Heart left ventricle (tissue), 13 donors: ENCODE measurements around the gene TANGO6.

Source experiments
- POLR2A ChIP-seq, 2 donors: fragments of 450-650 bp; IDR thresholded peaks; one replicate each; pipeline ENCODE4 v1.6.1; 2017; ENCODE audit warnings: antibody characterized with exemption in 2 of 2, mild to moderate bottlenecking in 2 of 2, moderate library complexity in 2 of 2
- TF ChIP-seq, protein P1 (sequence below), 12 donors: fragments of 200-600 bp; sonication (generic) in 4 of 12; IDR thresholded peaks; one replicate each; pipeline versions ENCODE4 v1.5.0 to v1.8.0; 2018 to 2022; ENCODE audit warnings: antibody characterized with exemption in 12 of 12, mild to moderate bottlenecking in 5 of 12
- donor health status: ischemic (EF 13 %, LVEDD 7.1; RV severe dilation, severe dysfunction).
- donor health status: DM: no; HTN: yes; CAD: no.
- donor health status: DM: no; HTN: no; CAD: no.
- donor health status: ischemic (EF 25% LVEDD 6.9; RV normal size, moderate dysfunction).
- donor health status: ischemic (EF 25% LVEDD 5.7; RV mildly dilated, moderate dysfunction).
- donor health status: ischemic (EF 35%, LVEDD 5.7; RV mildly dilated, moderate dysfunction).
- donor health status: nonischemic (EF 11% LVEDD 7.7; RV severe dilation, severe dysfunction).
- donor health status: DM: yes; HTN: yes; CAD: no.
- donor health status: PGD.
- donor health status: ischemic (EF 29% LVEDD 5.4; RV normal size, mild dysfunction).
- donor health status: nonischemic (EF 23%, LVEDD 6.1; RV moderate dilation, normal function).

DNA sequence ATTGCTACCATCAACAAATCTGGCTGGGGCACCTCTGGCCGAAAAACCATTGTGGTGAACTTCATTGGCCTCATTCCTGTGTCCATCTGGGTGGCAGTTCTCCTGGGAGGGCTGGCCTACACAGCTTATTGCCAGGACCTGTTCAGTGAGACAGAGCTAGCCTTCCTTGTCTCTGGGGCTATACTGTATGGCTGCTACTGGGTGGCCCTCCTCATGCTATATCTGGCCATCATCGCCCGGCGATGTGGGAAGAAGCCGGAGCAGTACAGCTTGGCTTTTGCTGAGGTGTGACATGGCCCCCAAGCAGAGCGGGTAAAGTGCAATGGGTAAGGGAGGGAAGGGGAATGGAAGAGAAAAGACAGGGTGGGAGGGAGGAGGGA lies 271.6 kb downstream of the TANGO6 start:
- no peak for TF ChIP-seq POLR2A (IDR thresholded peaks at IDR 0.05)
- TF ChIP-seq, protein P1, sequence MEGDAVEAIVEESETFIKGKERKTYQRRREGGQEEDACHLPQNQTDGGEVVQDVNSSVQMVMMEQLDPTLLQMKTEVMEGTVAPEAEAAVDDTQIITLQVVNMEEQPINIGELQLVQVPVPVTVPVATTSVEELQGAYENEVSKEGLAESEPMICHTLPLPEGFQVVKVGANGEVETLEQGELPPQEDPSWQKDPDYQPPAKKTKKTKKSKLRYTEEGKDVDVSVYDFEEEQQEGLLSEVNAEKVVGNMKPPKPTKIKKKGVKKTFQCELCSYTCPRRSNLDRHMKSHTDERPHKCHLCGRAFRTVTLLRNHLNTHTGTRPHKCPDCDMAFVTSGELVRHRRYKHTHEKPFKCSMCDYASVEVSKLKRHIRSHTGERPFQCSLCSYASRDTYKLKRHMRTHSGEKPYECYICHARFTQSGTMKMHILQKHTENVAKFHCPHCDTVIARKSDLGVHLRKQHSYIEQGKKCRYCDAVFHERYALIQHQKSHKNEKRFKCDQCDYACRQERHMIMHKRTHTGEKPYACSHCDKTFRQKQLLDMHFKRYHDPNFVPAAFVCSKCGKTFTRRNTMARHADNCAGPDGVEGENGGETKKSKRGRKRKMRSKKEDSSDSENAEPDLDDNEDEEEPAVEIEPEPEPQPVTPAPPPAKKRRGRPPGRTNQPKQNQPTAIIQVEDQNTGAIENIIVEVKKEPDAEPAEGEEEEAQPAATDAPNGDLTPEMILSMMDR (IDR thresholded peaks at IDR 0.05), result no peak
